ENCODE data around the gene HCLS1.
"Not testable (repeated sequence)": the region's sequence is repeated elsewhere in the genome, so short reads cannot be mapped to it uniquely, and the experiment has no call there.

The HCLS1 gene

GRCh38 chr3:121690777-121691405 is 30.2 kb upstream of the HCLS1 start:
- no peak for TF ChIP-seq EZH2 (IDR thresholded peaks at IDR 0.05; ENCODE audit: borderline replicate concordance, low read length)
- no peak for TF ChIP-seq CTCF (IDR thresholded peaks at IDR 0.05; ENCODE audit: low read length)
- Histone ChIP-seq H3K79me2 (ENCODE audit: insufficient read depth, low read length) (no peaks in the 10 kb centered on the region), H3F3A (ENCODE audit: insufficient read depth, low read length) (no peaks in the 10 kb centered on the region), H3K36me3 (ENCODE audit: insufficient read depth, low read length) (peaks cover 14% of the 10 kb centered on the region), H3K4me3 (ENCODE audit: low read depth, low read length, poor library complexity, severe bottlenecking) (no peak overlapping the region), H3K27ac (ENCODE audit: low read depth, low read length, poor library complexity, severe bottlenecking) (no peak overlapping the region), H3K4me2 (ENCODE audit: low read length) (no peak overlapping the region), H3K9me3 (ENCODE audit: low read length) (no peaks in the 10 kb centered on the region), H3K9ac (ENCODE audit: low read length) (no peak overlapping the region), H3K9me2 (ENCODE audit: low read depth, low read length) (no peaks in the 10 kb centered on the region), H4K20me1 (ENCODE audit: insufficient read depth, low read length) (no peaks in the 10 kb centered on the region), H2AFZ (ENCODE audit: low read length) (no peak overlapping the region), H3K4me1 (ENCODE audit: insufficient read depth, low read length, severe bottlenecking) (no peaks in the 10 kb centered on the region), H3K27me3 (ENCODE audit: insufficient read depth, low read length) (no peaks in the 10 kb centered on the region)

GRCh38 chr3:121688747-121689146 is 28.0 kb upstream of the HCLS1 start:
- not testable (repeated sequence) for H2AFZ ChIP-seq (ENCODE audit: low read length); H3K79me2 ChIP-seq (ENCODE audit: insufficient read depth, low read length); H3K4me3 ChIP-seq (ENCODE audit: low read depth, low read length, poor library complexity, severe bottlenecking); H3K27me3 ChIP-seq (ENCODE audit: insufficient read depth, low read length); H3F3A ChIP-seq (ENCODE audit: insufficient read depth, low read length); H3K9me2 ChIP-seq (ENCODE audit: low read depth, low read length); H3K9me3 ChIP-seq (ENCODE audit: low read length); H3K9ac ChIP-seq (ENCODE audit: low read length); H3K4me2 ChIP-seq (ENCODE audit: low read length); H4K20me1 ChIP-seq (ENCODE audit: insufficient read depth, low read length); H3K27ac ChIP-seq (ENCODE audit: low read depth, low read length, poor library complexity, severe bottlenecking); H3K4me1 ChIP-seq (ENCODE audit: insufficient read depth, low read length, severe bottlenecking)
- peaks cover 14% of the 10 kb centered on the region for H3K36me3 ChIP-seq (ENCODE audit: insufficient read depth, low read length)

- H3K9me3 ChIP-seq (ENCODE audit: low read length) = peaks cover 6% of the 10 kb centered on the region; the same call in 1 of the 2 replicates
- no peaks in the 10 kb centered on the region for H3F3A ChIP-seq (ENCODE audit: insufficient read depth, low read length)
- no peak for TF ChIP-seq CTCF (IDR thresholded peaks at IDR 0.05; ENCODE audit: low read length)
- no peak for TF ChIP-seq EZH2 (IDR thresholded peaks at IDR 0.05; ENCODE audit: borderline replicate concordance, low read length)
- no peaks in the 10 kb centered on the region for H3K79me2 ChIP-seq (ENCODE audit: insufficient read depth, low read length)
- no peaks in the 10 kb centered on the region for H3K27me3 ChIP-seq (ENCODE audit: insufficient read depth, low read length)
- H3K36me3 ChIP-seq (ENCODE audit: insufficient read depth, low read length) = peaks cover 28% of the 10 kb centered on the region
- H3K9ac ChIP-seq (ENCODE audit: low read length) = no peak overlapping the region
- H3K9me2 ChIP-seq (ENCODE audit: low read depth, low read length) = no peaks in the 10 kb centered on the region
- H4K20me1 ChIP-seq (ENCODE audit: insufficient read depth, low read length) = no peaks in the 10 kb centered on the region
- H3K4me2 ChIP-seq (ENCODE audit: low read length) = no peak overlapping the region
- H2AFZ ChIP-seq (ENCODE audit: low read length) = no peak overlapping the region
- H3K4me3 ChIP-seq (ENCODE audit: low read depth, low read length, poor library complexity, severe bottlenecking) = no peak overlapping the region
- H3K4me1 ChIP-seq (ENCODE audit: insufficient read depth, low read length, severe bottlenecking) = no peaks in the 10 kb centered on the region
- no peak overlapping the region for H3K27ac ChIP-seq (ENCODE audit: low read depth, low read length, poor library complexity, severe bottlenecking)
Observed at GRCh38 chr3:121681792-121682191, 21.1 kb upstream of the HCLS1 start.

- no peaks in the 10 kb centered on the region for H3K79me2 ChIP-seq (ENCODE audit: insufficient read depth, low read length)
- no peaks in the 10 kb centered on the region for H3K27me3 ChIP-seq (ENCODE audit: insufficient read depth, low read length)
- peaks cover 45% of the 10 kb centered on the region for H3K36me3 ChIP-seq (ENCODE audit: insufficient read depth, low read length)
- H3K9me2 ChIP-seq (ENCODE audit: low read depth, low read length) = no peaks in the 10 kb centered on the region
- no peaks in the 10 kb centered on the region for H3K9me3 ChIP-seq (ENCODE audit: low read length)
- no peak overlapping the region for H2AFZ ChIP-seq (ENCODE audit: low read length)
- H3K4me1 ChIP-seq (ENCODE audit: insufficient read depth, low read length, severe bottlenecking) = no peaks in the 10 kb centered on the region
- no peaks in the 10 kb centered on the region for H3F3A ChIP-seq (ENCODE audit: insufficient read depth, low read length)
- H3K4me2 ChIP-seq (ENCODE audit: low read length) = no peak overlapping the region
- no peak overlapping the region for H3K4me3 ChIP-seq (ENCODE audit: low read depth, low read length, poor library complexity, severe bottlenecking)
- no peak overlapping the region for H3K27ac ChIP-seq (ENCODE audit: low read depth, low read length, poor library complexity, severe bottlenecking)
- no peak for TF ChIP-seq EZH2 (IDR thresholded peaks at IDR 0.05; ENCODE audit: borderline replicate concordance, low read length)
- TF ChIP-seq CTCF (IDR thresholded peaks at IDR 0.05; ENCODE audit: low read length) = no peak
- H3K9ac ChIP-seq (ENCODE audit: low read length) = no peak overlapping the region
- H4K20me1 ChIP-seq (ENCODE audit: insufficient read depth, low read length) = no peaks in the 10 kb centered on the region
Observed at GRCh38 chr3:121677141-121677540, 16.4 kb upstream of the HCLS1 start.

Measured in OCI-LY1 (cell line).